Kidney tubule cell (primary cell): Measurements from ENCODE around the gene EHD4.
A peak's percentile ranks its signal among the peaks of the same experiment; 100 is the strongest.

ENCODE experiments used
- DNase-seq: peaks from one replicate; pipeline ENCODE4 v3.0.0-alpha.2; 2018; ENCODE audit warnings: low spot score

The EHD4 gene

GRCh38 chr15:41957021-41957897, 15.1 kb downstream of the EHD4 start:
- no peak for DNase-seq

- peak; percentile 62 for DNase-seq
Measured at GRCh38 chr15:41955807-41956525, 16.4 kb downstream of the EHD4 start.

- DNase-seq = no peak
Measured at GRCh38 chr15:41955100-41955499, 17.3 kb downstream of the EHD4 start.

GRCh38 chr15:41954036-41954435, 18.3 kb downstream of the EHD4 start:
- DNase-seq = no peak

GRCh38 chr15:41952013-41952563, 20.3 kb downstream of the EHD4 start:
- no peak for DNase-seq

- DNase-seq = no peak
Measured at GRCh38 chr15:41951571-41951970, 20.8 kb downstream of the EHD4 start.

GRCh38 chr15:41950489-41950888, 21.9 kb downstream of the EHD4 start:
- no peak for DNase-seq

GRCh38 chr15:41950127-41950483, 22.3 kb downstream of the EHD4 start:
- DNase-seq = no peak

- DNase-seq = peak; percentile 41
Measured at GRCh38 chr15:41949401-41950126, 22.8 kb downstream of the EHD4 start.

GRCh38 chr15:41948490-41948889, 23.9 kb downstream of the EHD4 start:
- no peak for DNase-seq

- DNase-seq = no peak
Measured at GRCh38 chr15:41946970-41947369, 25.4 kb downstream of the EHD4 start.

GRCh38 chr15:41945731-41946130, 26.6 kb downstream of the EHD4 start:
- DNase-seq = no peak

- DNase-seq = no peak
Measured at GRCh38 chr15:41945221-41945620, 27.1 kb downstream of the EHD4 start.

- DNase-seq = peak; percentile 92
Measured at GRCh38 chr15:41944313-41944940, 27.9 kb downstream of the EHD4 start.

- DNase-seq = no peak
Measured at GRCh38 chr15:41943543-41944312, 28.6 kb downstream of the EHD4 start.

GRCh38 chr15:41942886-41943285, 29.5 kb downstream of the EHD4 start:
- DNase-seq = no peak

GRCh38 chr15:41941644-41942415, 30.5 kb downstream of the EHD4 start:
- no peak for DNase-seq

GRCh38 chr15:41940441-41940857, 31.9 kb downstream of the EHD4 start:
- DNase-seq = peak; percentile 81

GRCh38 chr15:41939986-41940385, 32.4 kb downstream of the EHD4 start:
- no peak for DNase-seq

GRCh38 chr15:41937568-41937923, 34.8 kb downstream of the EHD4 start:
- no peak for DNase-seq
